Measurements from ENCODE around the gene SOST.

SOST gene

DNA sequence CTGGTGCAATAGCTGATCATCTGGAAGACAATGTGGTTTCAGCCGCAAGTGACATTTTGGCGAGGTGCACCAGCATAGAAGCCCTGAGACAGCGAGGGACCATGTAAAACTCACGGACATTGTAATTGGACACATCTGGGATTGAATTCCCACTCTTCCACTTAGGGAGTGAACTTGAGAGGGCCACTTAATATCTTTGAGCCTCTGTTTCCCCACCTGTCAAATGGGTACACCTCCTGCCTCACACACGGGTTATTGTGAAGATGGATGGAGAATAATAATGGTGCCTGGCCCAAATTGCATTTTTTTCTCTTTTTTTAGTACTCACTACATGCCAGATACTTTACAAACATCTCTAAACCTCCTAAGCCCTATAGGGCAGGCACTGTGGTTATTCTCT is 51.4 kb downstream of the SOST start:
- no peak overlapping the region for H3K4me3 ChIP-seq (replicated peaks; ENCODE audit: low read depth, low read length)
- H3K27me3 ChIP-seq (replicated peaks; ENCODE audit: control insufficient read depth, insufficient read depth, low read length) = no peaks in the 10 kb centered on the region
- DNase-seq (ENCODE audit: extremely low read depth, insufficient read length) = no peak
- no peaks in the 10 kb centered on the region for H3K36me3 ChIP-seq (ENCODE audit: control insufficient read depth, insufficient read depth, low read length)
- TF ChIP-seq, protein P1, sequence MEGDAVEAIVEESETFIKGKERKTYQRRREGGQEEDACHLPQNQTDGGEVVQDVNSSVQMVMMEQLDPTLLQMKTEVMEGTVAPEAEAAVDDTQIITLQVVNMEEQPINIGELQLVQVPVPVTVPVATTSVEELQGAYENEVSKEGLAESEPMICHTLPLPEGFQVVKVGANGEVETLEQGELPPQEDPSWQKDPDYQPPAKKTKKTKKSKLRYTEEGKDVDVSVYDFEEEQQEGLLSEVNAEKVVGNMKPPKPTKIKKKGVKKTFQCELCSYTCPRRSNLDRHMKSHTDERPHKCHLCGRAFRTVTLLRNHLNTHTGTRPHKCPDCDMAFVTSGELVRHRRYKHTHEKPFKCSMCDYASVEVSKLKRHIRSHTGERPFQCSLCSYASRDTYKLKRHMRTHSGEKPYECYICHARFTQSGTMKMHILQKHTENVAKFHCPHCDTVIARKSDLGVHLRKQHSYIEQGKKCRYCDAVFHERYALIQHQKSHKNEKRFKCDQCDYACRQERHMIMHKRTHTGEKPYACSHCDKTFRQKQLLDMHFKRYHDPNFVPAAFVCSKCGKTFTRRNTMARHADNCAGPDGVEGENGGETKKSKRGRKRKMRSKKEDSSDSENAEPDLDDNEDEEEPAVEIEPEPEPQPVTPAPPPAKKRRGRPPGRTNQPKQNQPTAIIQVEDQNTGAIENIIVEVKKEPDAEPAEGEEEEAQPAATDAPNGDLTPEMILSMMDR (IDR thresholded peaks at IDR 0.05; ENCODE audit: insufficient read depth, low read length, poor library complexity, severe bottlenecking) = no peak

DNA sequence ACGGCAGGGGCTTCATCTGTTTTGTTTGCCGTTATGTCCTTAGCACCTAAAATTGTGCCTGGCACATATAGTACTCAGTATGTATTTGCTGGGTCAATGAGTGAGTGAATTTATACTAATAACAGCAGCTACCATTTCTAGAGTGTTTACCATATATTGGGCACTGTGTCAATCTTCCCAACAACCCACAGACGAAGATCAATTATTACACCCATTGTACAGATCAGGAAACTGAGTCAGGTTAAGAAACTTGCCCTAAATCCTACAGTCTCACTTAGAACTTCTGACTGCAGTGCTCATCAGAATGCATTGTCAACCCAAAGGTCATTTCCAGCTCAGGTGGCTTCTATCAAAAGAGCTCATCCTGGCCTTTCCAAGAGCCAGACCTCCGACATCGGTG is 52.4 kb downstream of the SOST start:
- no peak overlapping the region for H3K4me3 ChIP-seq (replicated peaks; ENCODE audit: low read depth, low read length)
- H3K36me3 ChIP-seq (ENCODE audit: control insufficient read depth, insufficient read depth, low read length) = no peaks in the 10 kb centered on the region
- DNase-seq (ENCODE audit: extremely low read depth, insufficient read length) = no peak
- no peaks in the 10 kb centered on the region for H3K27me3 ChIP-seq (replicated peaks; ENCODE audit: control insufficient read depth, insufficient read depth, low read length)
- TF ChIP-seq, protein P1 (IDR thresholded peaks at IDR 0.05; ENCODE audit: insufficient read depth, low read length, poor library complexity, severe bottlenecking) = no peak
